ENCODE measurements around the gene SLC9A9.

Gene SLC9A9

DNA sequence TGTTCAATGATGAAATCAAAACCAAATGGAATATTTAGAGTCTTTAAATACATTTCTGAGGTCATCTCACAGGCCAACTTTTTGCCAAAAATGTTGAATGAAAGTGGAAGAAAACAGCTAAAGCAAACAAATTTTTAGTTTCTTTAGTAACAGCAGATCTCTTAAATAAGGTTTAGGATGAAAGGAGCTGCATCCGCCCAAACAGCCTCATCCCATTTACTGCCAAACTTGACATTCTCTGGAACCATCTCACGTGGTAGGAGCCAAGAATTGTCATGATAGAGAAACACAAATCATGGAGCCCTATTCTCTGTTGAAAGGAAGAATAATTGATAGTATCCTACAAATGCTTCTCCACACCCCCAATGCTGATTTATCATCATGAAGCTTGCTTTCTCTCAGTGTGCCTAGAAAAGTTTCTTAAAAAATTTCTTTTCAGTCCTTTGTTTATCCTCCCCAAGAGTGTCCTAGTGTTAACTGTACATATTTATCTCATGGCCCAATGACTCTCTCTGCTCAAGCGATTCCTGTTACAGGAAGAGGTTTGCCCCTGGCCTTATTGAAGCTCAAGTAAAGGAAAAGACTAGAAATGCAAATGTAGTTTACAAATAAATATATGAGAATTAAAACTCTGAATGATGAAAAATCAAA, 23.4 kb downstream of the SLC9A9 start:
- Histone ChIP-seq H3K36me3 (ENCODE audit: control insufficient read depth, insufficient read depth, low read length) (no peaks in the 10 kb centered on the region), H3K27ac (ENCODE audit: low read depth, low read length) (no peak overlapping the region), H3K4me3 (ENCODE audit: low read depth, low read length) (no peak overlapping the region), H3K9me3 (ENCODE audit: control insufficient read depth, insufficient read depth, low read length) (no peaks in the 10 kb centered on the region), H3K27me3 (ENCODE audit: control insufficient read depth, insufficient read depth, low read length) (no peaks in the 10 kb centered on the region), H3K4me1 (ENCODE audit: control insufficient read depth, insufficient read depth, low read length) (no peaks in the 10 kb centered on the region), H3K9ac (ENCODE audit: low read depth, low read length) (no peak overlapping the region)

DNA sequence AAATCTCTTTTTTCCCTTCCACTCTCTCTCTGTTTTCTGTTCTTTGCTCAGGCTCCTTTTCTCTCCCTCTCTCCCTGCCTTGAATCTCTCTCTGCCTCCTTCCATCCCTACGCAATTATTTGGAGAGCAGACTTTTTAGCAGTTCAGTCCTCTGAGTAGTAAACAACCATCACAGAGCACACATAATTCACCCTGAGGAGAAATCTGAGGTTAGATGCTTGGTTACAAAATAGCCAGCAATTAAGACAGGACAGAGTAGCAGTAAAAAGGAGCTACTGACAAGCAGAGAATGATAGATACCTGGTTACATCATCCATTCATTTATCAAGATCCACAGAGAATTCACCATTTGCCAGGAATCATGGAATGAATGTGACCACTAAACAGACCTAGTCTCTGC, 25.5 kb downstream of the SLC9A9 start:
- Histone ChIP-seq H3K27ac (ENCODE audit: low read depth, low read length) (no peak overlapping the region), H3K4me3 (ENCODE audit: low read depth, low read length) (no peak overlapping the region), H3K36me3 (ENCODE audit: control insufficient read depth, insufficient read depth, low read length) (no peaks in the 10 kb centered on the region), H3K27me3 (ENCODE audit: control insufficient read depth, insufficient read depth, low read length) (no peaks in the 10 kb centered on the region), H3K9me3 (ENCODE audit: control insufficient read depth, insufficient read depth, low read length) (no peaks in the 10 kb centered on the region), H3K4me1 (ENCODE audit: control insufficient read depth, insufficient read depth, low read length) (no peaks in the 10 kb centered on the region), H3K9ac (ENCODE audit: low read depth, low read length) (no peak overlapping the region)

DNA sequence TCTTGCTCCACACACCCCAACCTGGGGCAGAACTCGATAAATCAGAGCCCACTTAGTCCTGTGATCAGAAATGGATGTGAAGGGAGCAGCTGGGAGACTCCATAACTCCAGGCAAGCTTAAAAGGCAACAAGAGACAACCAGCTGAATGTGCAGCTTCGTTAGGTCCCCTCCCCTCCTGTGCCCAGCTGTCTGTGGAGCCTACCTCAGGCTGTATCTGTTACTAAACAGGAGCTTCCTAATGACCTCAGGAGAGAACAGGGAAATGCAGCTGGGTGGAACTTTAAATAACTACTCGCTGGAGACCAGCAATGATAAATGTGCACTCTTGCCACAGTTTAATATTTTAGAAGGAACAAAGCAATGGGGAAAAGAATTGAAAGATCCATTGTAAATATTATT, 25.9 kb downstream of the SLC9A9 start:
- Histone ChIP-seq H3K9me3 (ENCODE audit: control insufficient read depth, insufficient read depth, low read length) (no peaks in the 10 kb centered on the region), H3K27me3 (ENCODE audit: control insufficient read depth, insufficient read depth, low read length) (no peaks in the 10 kb centered on the region), H3K27ac (ENCODE audit: low read depth, low read length) (no peak overlapping the region), H3K4me3 (ENCODE audit: low read depth, low read length) (no peak overlapping the region), H3K4me1 (ENCODE audit: control insufficient read depth, insufficient read depth, low read length) (no peaks in the 10 kb centered on the region), H3K9ac (ENCODE audit: low read depth, low read length) (no peak overlapping the region), H3K36me3 (ENCODE audit: control insufficient read depth, insufficient read depth, low read length) (no peaks in the 10 kb centered on the region)

DNA sequence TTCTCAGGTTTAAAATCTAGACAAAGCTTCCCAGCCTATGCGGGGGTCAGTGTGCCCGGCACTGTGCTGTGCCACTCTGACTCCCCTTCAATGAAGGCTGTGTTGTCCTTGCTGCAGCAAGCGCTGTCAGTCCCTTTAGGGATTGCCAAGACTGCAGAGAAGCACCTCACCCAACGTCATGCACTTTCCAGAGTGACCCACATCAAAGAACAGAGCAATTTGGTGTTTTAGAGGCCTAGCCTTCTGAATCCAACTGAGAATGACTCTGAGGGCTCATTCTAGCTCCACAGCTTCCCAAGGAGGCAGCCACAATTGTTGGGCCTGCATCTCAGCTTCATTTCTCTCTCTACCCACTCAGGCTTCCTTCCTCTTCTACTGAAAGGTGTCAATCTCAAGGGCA, 26.4 kb downstream of the SLC9A9 start:
- Histone ChIP-seq H3K4me1 (ENCODE audit: control insufficient read depth, insufficient read depth, low read length) (no peaks in the 10 kb centered on the region), H3K4me3 (ENCODE audit: low read depth, low read length) (no peak overlapping the region), H3K9me3 (ENCODE audit: control insufficient read depth, insufficient read depth, low read length) (no peaks in the 10 kb centered on the region), H3K27ac (ENCODE audit: low read depth, low read length) (no peak overlapping the region), H3K36me3 (ENCODE audit: control insufficient read depth, insufficient read depth, low read length) (no peaks in the 10 kb centered on the region), H3K27me3 (ENCODE audit: control insufficient read depth, insufficient read depth, low read length) (no peaks in the 10 kb centered on the region), H3K9ac (ENCODE audit: low read depth, low read length) (no peak overlapping the region)

DNA sequence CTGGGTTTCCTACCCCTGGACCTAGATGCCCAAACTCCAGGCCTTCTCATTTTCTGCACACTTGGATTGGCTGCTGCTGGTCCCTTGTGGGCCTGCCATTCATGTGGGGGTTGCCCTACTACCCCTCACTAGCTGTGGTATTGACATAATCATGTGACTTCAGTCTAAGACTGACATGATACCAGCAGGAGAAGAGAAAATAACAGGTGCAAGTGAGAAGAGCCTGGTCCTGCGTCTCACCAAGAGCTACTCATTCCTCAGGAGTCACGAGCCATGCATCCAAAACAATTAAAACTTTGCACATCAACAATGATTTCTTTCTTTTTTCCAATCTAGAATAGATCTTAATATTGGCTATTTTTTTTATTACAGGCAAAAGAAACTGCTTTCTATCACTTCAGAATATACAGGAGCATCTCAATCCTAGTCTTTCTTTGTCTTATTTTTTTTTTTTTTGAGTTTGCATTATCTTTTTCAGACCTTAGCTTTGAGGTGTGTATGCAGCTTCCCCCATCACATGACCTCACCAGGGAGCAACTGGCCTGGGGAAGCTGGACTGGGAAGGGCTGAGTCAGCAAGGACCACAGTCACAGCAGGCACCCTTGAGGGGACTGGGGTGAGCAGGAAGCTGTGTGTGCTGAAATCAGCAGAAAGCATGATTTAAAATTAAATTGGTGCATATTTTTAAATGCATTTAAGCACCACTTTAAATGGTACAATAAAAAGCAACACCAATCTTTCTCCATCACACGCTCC, 27.6 kb downstream of the SLC9A9 start:
- no peaks in the 10 kb centered on the region; the same call in 1 of the 2 replicates for H3K9me3 ChIP-seq (ENCODE audit: control insufficient read depth, insufficient read depth, low read length)
- no peak overlapping the region for H3K4me3 ChIP-seq (ENCODE audit: low read depth, low read length)
- no peak overlapping the region for H3K9ac ChIP-seq (ENCODE audit: low read depth, low read length)
- H3K4me1 ChIP-seq (ENCODE audit: control insufficient read depth, insufficient read depth, low read length) = no peaks in the 10 kb centered on the region
- H3K27ac ChIP-seq (ENCODE audit: low read depth, low read length) = no peak overlapping the region
- no peaks in the 10 kb centered on the region for H3K27me3 ChIP-seq (ENCODE audit: control insufficient read depth, insufficient read depth, low read length)
- H3K36me3 ChIP-seq (ENCODE audit: control insufficient read depth, insufficient read depth, low read length) = no peaks in the 10 kb centered on the region

DNA sequence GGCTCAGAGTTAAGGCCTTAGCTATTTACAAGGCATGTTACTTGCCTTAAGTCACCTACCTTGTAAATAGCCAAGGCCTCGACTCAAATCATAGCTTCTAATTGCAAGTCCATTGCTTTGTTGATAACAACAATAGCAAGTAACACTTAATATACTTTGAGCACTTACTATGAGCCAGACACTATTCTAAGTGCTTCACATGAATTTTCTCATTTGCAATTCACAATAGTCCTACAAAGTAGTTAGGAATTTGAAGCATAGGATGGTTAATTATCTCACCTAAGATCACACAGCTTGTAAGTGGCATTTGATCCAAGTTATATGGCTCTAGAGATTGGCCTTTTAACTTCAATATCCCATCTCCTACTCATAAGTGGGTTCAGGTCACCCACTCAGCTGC, 28.4 kb downstream of the SLC9A9 start:
- no peak overlapping the region for H3K4me3 ChIP-seq (ENCODE audit: low read depth, low read length)
- no peaks in the 10 kb centered on the region for H3K4me1 ChIP-seq (ENCODE audit: control insufficient read depth, insufficient read depth, low read length)
- H3K27ac ChIP-seq (ENCODE audit: low read depth, low read length) = no peak overlapping the region
- no peak overlapping the region for H3K9ac ChIP-seq (ENCODE audit: low read depth, low read length)
- H3K27me3 ChIP-seq (ENCODE audit: control insufficient read depth, insufficient read depth, low read length) = no peaks in the 10 kb centered on the region
- no peaks in the 10 kb centered on the region for H3K36me3 ChIP-seq (ENCODE audit: control insufficient read depth, insufficient read depth, low read length)
- H3K9me3 ChIP-seq (ENCODE audit: control insufficient read depth, insufficient read depth, low read length) = no peaks in the 10 kb centered on the region; the same call in 1 of the 2 replicates

DNA sequence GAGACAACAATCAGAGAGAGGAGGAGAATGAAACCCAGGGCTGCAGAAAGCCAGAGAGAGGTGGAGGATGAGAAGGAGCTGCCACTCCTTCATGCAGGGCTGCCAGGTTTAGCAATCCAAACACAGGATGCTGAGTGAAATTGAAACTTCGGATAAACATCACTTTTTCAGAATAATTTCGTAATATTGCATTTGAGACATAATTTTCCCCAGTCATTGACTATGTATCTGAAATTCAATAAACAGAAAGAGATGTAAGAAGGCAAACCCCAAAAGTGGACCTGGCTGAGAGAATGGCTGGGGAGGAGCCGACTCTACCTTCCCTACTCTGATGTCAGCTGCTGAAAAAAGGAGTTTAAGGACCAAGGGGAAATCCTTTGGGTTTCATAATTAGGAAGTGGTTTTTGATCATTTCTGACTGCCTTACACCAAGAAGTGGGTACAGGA, 33.8 kb downstream of the SLC9A9 start:
- H3K9ac ChIP-seq (ENCODE audit: low read depth, low read length) = no peak overlapping the region
- H3K27me3 ChIP-seq (ENCODE audit: control insufficient read depth, insufficient read depth, low read length) = no peaks in the 10 kb centered on the region
- no peaks in the 10 kb centered on the region for H3K4me1 ChIP-seq (ENCODE audit: control insufficient read depth, insufficient read depth, low read length)
- H3K27ac ChIP-seq (ENCODE audit: low read depth, low read length) = no peak overlapping the region
- no peak overlapping the region for H3K4me3 ChIP-seq (ENCODE audit: low read depth, low read length)
- no peaks in the 10 kb centered on the region; the same call in 1 of the 2 replicates for H3K9me3 ChIP-seq (ENCODE audit: control insufficient read depth, insufficient read depth, low read length)
- no peaks in the 10 kb centered on the region for H3K36me3 ChIP-seq (ENCODE audit: control insufficient read depth, insufficient read depth, low read length)

DNA sequence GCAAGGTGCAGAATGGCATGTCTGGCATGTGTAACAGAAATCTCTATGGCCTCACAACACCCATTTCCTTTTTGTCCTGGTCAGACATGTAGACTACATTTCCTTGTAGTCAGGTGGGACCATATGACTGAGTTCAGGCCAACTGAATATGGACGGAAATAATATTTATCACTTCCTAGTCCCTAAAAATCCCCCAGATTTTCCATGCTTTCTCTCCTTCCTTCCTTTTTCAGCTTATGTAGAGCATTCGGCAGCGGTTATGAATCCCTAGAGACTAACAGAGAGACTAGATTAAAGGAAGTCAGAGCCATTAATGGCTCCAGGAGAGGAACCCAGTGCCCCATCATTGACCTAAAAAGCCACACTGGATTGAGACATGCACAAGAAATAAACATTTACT, 35.8 kb downstream of the SLC9A9 start:
- Histone ChIP-seq H3K27ac (ENCODE audit: low read depth, low read length) (no peak overlapping the region), H3K9ac (ENCODE audit: low read depth, low read length) (no peak overlapping the region), H3K36me3 (ENCODE audit: control insufficient read depth, insufficient read depth, low read length) (no peaks in the 10 kb centered on the region), H3K9me3 (ENCODE audit: control insufficient read depth, insufficient read depth, low read length) (no peaks in the 10 kb centered on the region; the same call in 1 of the 2 replicates), H3K27me3 (ENCODE audit: control insufficient read depth, insufficient read depth, low read length) (no peaks in the 10 kb centered on the region), H3K4me3 (ENCODE audit: low read depth, low read length) (no peak overlapping the region), H3K4me1 (ENCODE audit: control insufficient read depth, insufficient read depth, low read length) (no peaks in the 10 kb centered on the region)

DNA sequence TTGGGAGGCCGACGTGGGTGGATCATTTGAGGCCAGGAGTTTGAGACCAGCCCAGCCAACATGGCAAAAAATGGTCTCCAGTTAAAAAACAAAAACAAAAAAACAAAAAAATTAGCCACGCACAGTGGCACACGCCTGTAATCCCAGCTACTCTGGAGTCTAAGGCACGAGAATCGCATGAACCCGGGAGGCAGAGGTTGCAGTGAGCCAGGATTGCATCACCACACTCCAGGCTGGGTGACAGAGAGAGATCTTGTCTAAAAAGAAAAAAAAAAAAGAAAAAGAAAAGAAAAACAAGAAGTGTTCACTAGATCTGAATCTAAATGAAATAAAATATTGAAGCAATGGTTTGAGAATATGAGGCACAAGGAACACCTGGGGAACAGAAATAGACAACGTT, 36.7 kb downstream of the SLC9A9 start:
- no peak overlapping the region for H3K27ac ChIP-seq (ENCODE audit: low read depth, low read length)
- H3K27me3 ChIP-seq (ENCODE audit: control insufficient read depth, insufficient read depth, low read length) = no peaks in the 10 kb centered on the region
- no peaks in the 10 kb centered on the region for H3K36me3 ChIP-seq (ENCODE audit: control insufficient read depth, insufficient read depth, low read length)
- H3K4me3 ChIP-seq (ENCODE audit: low read depth, low read length) = no peak overlapping the region
- H3K9ac ChIP-seq (ENCODE audit: low read depth, low read length) = no peak overlapping the region
- H3K9me3 ChIP-seq (ENCODE audit: control insufficient read depth, insufficient read depth, low read length) = no peaks in the 10 kb centered on the region; the same call in 1 of the 2 replicates
- H3K4me1 ChIP-seq (ENCODE audit: control insufficient read depth, insufficient read depth, low read length) = no peaks in the 10 kb centered on the region

DNA sequence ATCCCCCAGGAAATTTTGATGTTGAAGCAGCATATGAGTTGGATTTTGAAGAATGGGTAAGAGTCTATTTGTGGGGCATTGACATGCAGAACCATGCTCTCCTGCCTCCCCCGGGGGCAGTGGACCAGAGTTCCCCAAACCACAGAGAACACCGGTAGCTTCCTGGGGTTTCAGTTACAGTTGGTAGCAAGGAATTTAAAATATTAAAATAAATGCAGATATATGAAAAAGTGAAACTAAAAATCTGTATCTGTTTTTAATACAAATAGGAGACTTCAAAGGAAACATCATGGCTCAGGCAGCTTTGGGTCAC, 37.4 kb downstream of the SLC9A9 start:
- Histone ChIP-seq H3K4me1 (ENCODE audit: control insufficient read depth, insufficient read depth, low read length) (no peaks in the 10 kb centered on the region; the same call in 1 of the 2 replicates), H3K4me3 (ENCODE audit: low read depth, low read length) (no peak overlapping the region), H3K27ac (ENCODE audit: low read depth, low read length) (no peak overlapping the region), H3K9me3 (ENCODE audit: control insufficient read depth, insufficient read depth, low read length) (no peaks in the 10 kb centered on the region), H3K27me3 (ENCODE audit: control insufficient read depth, insufficient read depth, low read length) (no peaks in the 10 kb centered on the region), H3K9ac (ENCODE audit: low read depth, low read length) (no peak overlapping the region), H3K36me3 (ENCODE audit: control insufficient read depth, insufficient read depth, low read length) (no peaks in the 10 kb centered on the region)

DNA sequence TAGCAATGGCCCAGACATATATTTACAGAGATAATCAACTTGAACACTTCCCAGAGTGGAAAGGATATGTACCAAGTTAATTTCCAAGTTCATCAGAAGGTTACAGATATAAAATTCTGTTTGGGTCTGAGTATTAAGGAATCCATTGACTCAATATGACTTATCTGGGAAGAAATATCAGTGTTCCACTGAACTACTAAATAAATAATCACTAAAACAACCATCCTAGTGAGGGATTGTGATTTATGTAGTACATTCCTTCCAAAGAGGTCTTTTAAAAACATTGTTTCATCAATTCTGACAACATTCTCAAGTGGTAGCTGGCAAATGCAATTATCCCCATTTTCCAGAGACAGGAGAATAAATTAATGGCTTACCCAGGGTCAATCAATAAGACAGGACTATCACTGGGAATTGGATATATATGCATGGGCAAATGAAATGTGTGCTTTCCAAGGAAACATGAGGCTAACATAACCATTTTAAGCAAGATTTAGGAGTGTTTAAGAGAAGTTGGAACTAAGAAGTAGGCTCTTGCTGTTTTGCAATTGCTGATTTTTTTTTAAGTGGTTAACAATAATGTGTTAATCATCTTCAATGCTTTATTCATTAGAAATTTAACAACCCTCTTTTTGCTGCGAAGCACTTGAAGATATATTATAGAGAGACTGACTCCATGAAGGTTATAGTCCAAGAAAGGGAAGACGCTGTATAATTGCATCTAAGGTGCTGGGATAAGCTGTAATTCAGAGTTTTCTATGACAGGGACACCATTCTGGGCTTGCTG, 37.9 kb downstream of the SLC9A9 start:
- Histone ChIP-seq H3K27ac (ENCODE audit: low read depth, low read length) (no peak overlapping the region), H3K4me1 (ENCODE audit: control insufficient read depth, insufficient read depth, low read length) (no peaks in the 10 kb centered on the region; the same call in 1 of the 2 replicates)

More for the DNA sequence above, 37.9 kb downstream of the SLC9A9 start:
- Histone ChIP-seq H3K9ac (ENCODE audit: low read depth, low read length) (no peak overlapping the region), H3K9me3 (ENCODE audit: control insufficient read depth, insufficient read depth, low read length) (no peaks in the 10 kb centered on the region), H3K36me3 (ENCODE audit: control insufficient read depth, insufficient read depth, low read length) (no peaks in the 10 kb centered on the region), H3K4me3 (ENCODE audit: low read depth, low read length) (no peak overlapping the region), H3K27me3 (ENCODE audit: control insufficient read depth, insufficient read depth, low read length) (no peaks in the 10 kb centered on the region)
